Measurements from ENCODE around the gene ZNF385B.

DNA sequence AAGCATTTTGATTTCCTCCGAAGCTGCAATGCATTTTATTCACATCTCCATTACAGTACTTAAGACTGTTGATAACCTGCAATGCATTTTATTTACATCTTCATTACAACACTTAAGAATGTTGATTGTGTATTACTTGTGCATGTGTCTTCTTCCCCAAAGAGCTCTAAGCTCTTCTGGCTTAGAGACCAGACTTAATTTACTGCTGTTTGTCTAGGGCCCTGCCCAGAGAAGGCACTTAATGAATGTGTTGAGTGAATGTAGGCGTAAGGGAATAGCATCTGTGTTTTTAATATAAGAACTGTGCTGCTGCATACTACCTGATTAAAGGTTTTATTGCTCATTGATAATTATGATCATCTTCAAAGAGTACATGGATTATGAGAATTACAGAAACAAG is 295.6 kb downstream of the ZNF385B start:
- TF ChIP-seq, protein P1, sequence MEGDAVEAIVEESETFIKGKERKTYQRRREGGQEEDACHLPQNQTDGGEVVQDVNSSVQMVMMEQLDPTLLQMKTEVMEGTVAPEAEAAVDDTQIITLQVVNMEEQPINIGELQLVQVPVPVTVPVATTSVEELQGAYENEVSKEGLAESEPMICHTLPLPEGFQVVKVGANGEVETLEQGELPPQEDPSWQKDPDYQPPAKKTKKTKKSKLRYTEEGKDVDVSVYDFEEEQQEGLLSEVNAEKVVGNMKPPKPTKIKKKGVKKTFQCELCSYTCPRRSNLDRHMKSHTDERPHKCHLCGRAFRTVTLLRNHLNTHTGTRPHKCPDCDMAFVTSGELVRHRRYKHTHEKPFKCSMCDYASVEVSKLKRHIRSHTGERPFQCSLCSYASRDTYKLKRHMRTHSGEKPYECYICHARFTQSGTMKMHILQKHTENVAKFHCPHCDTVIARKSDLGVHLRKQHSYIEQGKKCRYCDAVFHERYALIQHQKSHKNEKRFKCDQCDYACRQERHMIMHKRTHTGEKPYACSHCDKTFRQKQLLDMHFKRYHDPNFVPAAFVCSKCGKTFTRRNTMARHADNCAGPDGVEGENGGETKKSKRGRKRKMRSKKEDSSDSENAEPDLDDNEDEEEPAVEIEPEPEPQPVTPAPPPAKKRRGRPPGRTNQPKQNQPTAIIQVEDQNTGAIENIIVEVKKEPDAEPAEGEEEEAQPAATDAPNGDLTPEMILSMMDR (IDR thresholded peaks at IDR 0.05), result no peak
- TF ChIP-seq EZH2phosphoT487 (IDR thresholded peaks at IDR 0.05) (no peak), EZH2 (IDR thresholded peaks at IDR 0.05) (no peak)

Data from neural progenitor cell (in vitro differentiated cells).